Measurements from ENCODE around the gene CFTR. TPM values are rescaled to one million over a fixed set of nuclear protein-coding genes. Genes with fewer than 3 reads are reported as not detected.

Gene CFTR
- total RNA-seq, 2 donors from 2014 or later, result 116 to 133 TPM

DNA sequence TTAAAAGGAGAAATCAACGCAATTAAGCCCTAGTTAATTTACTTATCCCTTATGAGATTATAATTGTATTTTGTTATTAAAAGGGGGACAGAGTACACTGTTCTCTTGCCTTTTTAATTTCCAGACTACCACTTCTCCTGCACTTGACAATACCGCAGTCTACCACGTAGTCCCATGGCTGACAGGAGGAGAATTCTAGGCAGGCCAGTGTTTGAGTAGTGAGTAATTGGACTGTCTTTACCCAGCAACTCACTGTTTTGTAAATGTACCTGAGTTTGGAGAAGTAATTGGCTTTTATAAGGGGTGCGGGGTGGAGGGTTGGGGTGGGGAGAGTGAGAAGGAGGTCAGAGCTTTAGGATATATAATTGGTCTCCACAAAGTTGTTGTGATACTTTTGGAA is 85.4 kb downstream of the CFTR start:
- ATAC-seq, result peak; percentile 13
- intact Hi-C loops (cut with DNase I, micrococcal nuclease), result no loop called here
- DNase-seq, result no peak

DNA sequence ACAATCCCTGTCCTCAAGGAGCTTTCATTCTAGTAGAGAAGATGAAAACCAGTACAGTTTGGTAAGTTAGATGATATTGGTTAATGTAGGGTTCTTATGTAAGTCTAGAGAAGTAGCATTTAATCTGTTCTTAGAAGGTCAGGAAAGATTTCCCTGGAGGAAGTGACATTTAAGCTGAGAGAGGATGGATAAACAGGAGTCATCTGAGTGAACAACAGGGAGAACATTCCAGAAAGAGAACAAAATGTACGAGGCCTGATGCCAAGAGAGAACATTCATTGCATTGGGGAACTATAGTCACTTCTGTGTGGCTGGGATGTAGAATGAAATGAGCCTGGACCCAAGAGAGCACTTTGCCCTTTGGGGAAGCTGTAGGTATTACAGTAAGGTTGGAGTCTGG is 88.0 kb downstream of the CFTR start:
- DNase-seq (no peak), ATAC-seq (no peak)
- intact Hi-C loops (cut with DNase I, micrococcal nuclease), result no loop called here

DNA sequence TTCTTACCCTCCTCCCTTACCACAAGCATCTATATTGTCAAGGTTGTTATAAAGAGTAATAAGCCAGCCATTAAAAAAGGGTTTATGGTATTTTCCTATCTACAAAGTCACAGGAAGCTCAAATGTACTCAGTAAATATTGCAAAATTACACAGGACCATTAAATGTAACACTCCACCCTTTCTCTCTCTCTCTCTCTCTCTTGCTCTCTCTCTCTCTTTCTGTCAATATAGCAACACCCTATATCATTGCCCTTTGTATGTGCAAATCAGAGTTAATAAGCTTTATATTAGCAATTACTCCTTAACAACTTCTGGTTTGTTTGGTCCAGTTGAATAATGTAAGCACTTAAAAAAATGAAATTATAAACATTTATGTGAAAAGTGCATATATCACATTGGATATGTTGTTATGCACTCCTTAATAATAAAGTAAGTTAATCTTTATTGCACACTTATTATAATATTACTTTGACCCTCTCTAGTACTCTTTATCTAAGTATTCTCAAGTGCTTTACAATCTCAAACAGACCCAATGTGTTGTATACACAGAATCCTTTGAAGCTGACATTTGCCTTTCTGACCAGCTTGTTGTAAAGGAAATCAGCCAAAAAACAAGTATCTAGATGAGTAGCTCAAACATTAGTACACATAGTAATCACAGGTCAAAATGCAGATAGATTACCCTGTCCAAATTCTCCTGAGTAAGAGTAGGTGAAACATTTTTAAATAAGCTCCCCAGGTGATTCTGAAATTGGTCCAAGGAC is 93.2 kb downstream of the CFTR start:
- no peak for DNase-seq

DNA sequence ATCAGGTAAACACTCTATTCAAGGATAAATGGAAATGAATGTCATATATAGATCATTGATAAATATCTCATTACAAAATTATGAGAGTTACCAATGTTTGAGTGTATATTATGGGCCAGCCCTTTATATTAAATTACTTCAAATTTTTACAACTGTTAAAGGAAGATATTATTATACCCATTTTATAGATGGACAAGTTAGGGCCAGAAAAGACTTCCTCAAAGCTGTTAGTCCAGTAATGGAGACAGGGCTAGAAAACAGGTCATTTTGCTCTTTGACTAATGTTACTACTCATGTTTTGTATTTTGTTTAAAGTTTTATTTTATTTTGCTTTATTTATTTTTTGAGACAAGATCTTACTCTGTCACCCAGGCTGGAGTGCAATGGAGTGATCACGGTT is 101.6 kb downstream of the CFTR start:
- ATAC-seq (no peak), DNase-seq (no peak)
- intact Hi-C loops (cut with DNase I, micrococcal nuclease), result no loop called here

More for the DNA sequence above, 93.2 kb downstream of the CFTR start:
- intact Hi-C loops (cut with DNase I, micrococcal nuclease), result no loop called here
- peak; percentile 86 for ATAC-seq

DNA sequence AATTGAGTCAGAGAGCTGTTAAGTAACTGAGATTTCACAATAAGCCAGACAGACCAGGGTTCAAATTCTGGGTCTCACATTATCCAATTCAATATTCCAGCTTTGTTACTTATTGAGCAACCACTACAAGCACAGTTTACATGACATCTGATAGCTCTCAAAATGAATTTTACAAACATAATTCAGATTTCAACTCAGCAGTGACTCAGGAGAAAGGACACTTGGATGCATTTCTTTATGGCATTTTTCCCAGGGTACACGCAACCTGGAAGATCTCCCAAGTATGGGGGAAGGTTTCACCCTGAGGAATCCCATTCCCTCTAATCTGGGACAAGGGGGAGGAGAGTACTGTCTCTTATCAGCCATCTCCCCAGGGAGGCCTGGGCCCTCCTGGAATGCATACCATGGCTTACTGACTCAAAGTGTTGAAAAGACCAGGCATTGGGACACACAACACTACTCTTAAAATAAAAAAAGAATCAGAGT is 102.4 kb downstream of the CFTR start:
- intact Hi-C loops (cut with DNase I, micrococcal nuclease), result no loop called here
- DNase-seq (no peak), ATAC-seq (peak; percentile 34)

DNA sequence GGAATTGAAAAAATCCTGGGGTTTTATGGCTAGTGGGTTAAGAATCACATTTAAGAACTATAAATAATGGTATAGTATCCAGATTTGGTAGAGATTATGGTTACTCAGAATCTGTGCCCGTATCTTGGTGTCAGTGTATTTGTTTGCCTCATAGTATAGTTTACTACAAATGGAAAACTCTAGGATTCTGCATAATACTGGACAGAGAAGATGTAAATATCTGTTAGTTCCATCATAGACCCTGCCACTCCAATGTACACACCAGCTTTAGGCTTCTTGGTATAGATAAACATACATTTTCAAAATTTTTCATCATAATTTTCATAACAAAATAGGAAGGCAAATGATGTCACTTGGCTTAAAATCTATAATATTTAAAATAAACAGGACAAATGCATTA is 108.1 kb downstream of the CFTR start:
- intact Hi-C loops (cut with DNase I, micrococcal nuclease), result no loop called here
- ATAC-seq, result peak; percentile 5
- no peak for DNase-seq

DNA sequence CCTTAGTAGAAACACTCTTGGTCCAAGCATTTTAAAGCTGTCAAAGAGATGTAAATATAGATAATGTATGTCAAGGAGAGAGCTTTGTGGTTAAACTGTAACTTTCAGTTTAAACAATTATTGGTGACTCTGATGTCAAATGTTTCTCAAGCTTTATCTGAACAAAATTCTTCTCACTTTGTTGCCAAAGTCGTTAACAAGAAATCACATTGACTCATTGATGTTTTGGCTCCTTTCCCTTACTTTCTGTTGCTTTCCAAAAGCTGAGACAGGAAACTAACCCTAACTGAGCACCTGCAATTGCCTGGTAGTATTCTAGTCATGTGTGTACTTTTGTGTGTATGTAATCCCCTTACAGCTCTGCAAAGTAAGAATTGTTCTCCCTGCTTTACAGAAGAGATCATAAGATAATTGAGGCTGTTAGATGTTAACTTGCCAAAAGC is 108.5 kb downstream of the CFTR start:
- peak; percentile 87 for ATAC-seq
- intact Hi-C loops (cut with DNase I, micrococcal nuclease), result no loop called here
- no peak for DNase-seq

DNA sequence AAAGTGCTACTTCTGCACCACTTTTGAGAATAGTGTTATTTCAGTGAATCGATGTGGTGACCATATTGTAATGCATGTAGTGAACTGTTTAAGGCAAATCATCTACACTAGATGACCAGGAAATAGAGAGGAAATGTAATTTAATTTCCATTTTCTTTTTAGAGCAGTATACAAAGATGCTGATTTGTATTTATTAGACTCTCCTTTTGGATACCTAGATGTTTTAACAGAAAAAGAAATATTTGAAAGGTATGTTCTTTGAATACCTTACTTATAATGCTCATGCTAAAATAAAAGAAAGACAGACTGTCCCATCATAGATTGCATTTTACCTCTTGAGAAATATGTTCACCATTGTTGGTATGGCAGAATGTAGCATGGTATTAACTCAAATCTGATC is 110.4 kb downstream of the CFTR start:
- DNase-seq (no peak), ATAC-seq (no peak)
- intact Hi-C loops (cut with DNase I, micrococcal nuclease), result no loop called here

DNA sequence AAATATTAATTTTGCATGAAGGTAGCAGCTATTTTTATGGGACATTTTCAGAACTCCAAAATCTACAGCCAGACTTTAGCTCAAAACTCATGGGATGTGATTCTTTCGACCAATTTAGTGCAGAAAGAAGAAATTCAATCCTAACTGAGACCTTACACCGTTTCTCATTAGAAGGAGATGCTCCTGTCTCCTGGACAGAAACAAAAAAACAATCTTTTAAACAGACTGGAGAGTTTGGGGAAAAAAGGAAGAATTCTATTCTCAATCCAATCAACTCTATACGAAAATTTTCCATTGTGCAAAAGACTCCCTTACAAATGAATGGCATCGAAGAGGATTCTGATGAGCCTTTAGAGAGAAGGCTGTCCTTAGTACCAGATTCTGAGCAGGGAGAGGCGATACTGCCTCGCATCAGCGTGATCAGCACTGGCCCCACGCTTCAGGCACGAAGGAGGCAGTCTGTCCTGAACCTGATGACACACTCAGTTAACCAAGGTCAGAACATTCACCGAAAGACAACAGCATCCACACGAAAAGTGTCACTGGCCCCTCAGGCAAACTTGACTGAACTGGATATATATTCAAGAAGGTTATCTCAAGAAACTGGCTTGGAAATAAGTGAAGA is 112.3 kb downstream of the CFTR start:
- no peak for ATAC-seq

DNA sequence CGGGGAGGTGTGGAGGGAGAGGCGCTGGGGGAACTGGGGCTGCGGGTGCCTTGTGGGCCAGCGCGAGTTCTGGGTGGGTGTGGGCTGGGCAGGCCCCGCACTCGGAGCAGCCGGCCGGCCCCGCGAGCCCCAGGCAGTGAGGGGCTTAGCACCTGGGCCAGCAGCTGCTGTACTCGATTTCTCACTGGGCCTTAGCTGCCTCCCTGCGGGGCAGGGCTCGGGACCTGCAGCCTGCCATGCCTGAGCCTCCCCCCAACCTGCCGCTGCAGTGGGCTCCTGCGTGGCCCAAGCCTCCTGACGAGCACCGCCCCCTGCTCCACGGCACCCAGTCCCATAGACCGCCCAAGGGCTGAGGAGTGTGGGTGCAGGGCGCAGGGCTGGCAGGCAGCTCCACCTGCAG is 116.3 kb downstream of the CFTR start:
- DNase-seq, result no peak
- intact Hi-C loops (cut with DNase I, micrococcal nuclease), result no loop called here
- ATAC-seq, result no peak

More for the DNA sequence above, 112.3 kb downstream of the CFTR start:
- intact Hi-C loops (cut with DNase I, micrococcal nuclease), result no loop called here
- no peak for DNase-seq

DNA sequence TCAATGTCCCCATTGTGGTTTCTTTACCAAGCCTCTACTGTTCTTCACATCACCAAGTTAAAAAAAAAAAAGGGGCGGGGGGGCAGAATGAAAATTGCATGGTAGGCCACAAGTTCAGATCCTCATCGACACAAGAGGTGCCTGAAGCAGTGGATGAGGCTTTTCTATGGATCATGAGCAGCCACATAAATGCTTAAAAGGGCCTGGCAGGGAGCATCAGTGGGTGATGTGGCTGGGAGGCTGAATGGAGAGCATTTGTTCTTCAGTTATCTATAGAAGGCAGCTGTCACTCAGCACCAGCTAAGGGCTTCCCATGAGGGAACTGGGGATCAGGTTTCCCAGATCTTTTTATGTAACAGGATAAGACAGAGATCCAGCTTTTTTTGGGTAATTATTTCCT is 117.9 kb downstream of the CFTR start:
- DNase-seq (no peak), ATAC-seq (peak; percentile 25)
- intact Hi-C loops (cut with DNase I, micrococcal nuclease), result no loop called here

DNA sequence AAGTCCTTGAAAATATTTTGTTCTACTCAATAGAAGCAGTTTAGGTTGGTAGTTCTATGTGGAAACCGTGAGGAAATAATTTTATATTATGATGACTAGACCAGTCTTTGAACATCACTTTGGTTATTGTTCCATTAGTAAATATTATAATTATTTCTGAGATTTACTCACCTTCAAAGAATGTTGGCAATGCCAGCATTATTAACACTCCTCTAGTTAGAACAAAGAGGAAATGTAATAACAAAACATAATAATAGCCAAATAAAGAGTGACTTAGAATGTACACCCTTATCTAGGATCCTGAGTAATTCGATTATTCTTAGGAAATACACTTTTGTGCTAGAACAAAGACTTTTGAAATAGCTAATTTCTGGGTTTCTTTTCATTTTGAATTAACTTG is 121.1 kb downstream of the CFTR start:
- DNase-seq, result no peak
- intact Hi-C loops (cut with DNase I, micrococcal nuclease), result no loop called here
- no peak for ATAC-seq

DNA sequence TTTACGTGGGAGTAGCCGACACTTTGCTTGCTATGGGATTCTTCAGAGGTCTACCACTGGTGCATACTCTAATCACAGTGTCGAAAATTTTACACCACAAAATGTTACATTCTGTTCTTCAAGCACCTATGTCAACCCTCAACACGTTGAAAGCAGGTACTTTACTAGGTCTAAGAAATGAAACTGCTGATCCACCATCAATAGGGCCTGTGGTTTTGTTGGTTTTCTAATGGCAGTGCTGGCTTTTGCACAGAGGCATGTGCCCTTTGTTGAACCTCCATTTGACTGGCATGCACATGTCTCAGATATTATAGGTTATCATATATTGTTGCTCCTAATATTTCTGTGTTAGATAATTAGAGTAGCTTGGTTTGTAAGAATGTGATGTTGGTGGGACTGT is 123.8 kb downstream of the CFTR start:
- intact Hi-C loops (cut with DNase I, micrococcal nuclease), result no loop called here
- ATAC-seq, result no peak
- DNase-seq, result no peak

DNA sequence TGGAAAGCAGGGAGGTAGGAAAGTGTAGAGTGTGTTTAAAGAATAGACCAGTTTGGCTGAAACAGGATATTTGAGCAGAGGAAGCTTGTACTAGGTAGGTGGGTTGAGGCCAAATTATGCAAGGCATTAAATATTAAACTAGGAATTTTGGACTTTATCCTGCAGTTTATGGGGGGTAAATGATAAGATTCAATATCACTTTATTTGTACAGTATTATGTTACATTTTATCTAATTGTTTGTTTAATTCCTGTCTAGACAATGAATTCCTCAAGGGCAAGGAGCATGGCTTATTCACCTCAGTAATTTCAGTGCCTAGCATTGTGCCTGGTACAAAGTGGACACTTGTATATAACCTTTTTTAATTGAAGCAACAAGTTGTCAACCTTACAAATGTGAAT is 125.9 kb downstream of the CFTR start:
- intact Hi-C loops (cut with DNase I, micrococcal nuclease), result no loop called here
- ATAC-seq, result peak; percentile 69
- no peak for DNase-seq

DNA sequence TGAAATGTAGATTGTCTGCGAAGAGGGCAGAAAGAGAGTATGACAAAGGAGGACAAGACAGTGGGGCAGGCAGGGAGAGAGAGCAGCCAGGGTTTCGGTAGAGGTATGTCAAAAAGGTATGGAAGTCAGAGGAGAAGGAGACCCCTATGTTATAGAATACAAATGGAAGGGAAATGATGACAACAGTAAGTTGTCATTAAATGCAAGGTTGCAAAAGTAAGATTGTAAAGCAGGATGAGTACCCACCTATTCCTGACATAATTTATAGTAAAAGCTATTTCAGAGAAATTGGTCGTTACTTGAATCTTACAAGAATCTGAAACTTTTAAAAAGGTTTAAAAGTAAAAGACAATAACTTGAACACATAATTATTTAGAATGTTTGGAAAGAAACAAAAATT is 126.3 kb downstream of the CFTR start:
- ATAC-seq (no peak), DNase-seq (no peak)
- intact Hi-C loops (cut with DNase I, micrococcal nuclease), result no loop called here

DNA sequence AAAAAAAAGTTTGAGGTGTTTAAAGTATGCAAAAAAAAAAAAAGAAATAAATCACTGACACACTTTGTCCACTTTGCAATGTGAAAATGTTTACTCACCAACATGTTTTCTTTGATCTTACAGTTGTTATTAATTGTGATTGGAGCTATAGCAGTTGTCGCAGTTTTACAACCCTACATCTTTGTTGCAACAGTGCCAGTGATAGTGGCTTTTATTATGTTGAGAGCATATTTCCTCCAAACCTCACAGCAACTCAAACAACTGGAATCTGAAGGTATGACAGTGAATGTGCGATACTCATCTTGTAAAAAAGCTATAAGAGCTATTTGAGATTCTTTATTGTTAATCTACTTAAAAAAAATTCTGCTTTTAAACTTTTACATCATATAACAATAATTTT is 130.6 kb downstream of the CFTR start:
- ATAC-seq (peak; percentile 72), DNase-seq (no peak)
- intact Hi-C loops (cut with DNase I, micrococcal nuclease), result no loop called here

DNA sequence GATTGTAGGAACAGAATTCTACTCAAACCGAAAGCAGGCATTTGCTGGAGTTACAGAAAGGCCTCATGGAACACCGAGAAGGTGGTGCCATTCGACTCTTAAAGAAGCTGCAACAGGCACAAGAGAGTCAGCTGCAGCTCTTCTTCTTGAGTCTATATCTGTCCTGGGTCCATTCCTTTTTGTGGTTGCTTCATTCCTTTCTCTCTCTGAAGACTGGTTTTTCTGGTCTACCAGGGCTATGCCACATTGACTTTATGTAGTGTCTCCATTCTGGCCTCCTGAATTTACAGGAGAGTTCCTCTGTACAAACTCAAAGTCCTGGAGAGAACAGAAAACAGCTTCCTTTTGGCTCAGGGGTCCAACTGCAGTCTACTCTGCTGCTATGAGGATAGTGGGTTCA is 132.8 kb downstream of the CFTR start:
- peak; percentile 7 for ATAC-seq
- intact Hi-C loops (cut with DNase I, micrococcal nuclease), result no loop called here
- DNase-seq, result no peak

DNA sequence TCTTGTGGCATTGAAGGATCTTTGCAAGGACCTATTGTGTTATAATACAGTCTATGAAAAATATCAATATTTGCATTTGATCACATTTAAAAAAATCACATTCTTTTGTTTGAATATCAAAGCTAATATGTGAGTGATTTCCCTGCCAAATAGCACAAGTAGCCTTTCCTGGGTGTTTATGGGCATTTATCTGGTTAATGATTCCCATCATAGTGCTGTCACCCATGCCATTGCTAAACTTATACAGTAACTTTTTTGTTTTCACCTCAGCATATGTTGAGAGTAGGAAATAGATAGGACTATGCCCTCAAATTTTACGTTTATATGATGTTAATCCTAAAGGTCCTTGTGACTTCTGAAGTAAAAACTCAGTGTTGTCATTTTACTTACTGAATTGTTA is 136.9 kb downstream of the CFTR start:
- DNase-seq (no peak), ATAC-seq (peak; percentile 86)
- intact Hi-C loops (cut with DNase I, micrococcal nuclease), result no loop called here

DNA sequence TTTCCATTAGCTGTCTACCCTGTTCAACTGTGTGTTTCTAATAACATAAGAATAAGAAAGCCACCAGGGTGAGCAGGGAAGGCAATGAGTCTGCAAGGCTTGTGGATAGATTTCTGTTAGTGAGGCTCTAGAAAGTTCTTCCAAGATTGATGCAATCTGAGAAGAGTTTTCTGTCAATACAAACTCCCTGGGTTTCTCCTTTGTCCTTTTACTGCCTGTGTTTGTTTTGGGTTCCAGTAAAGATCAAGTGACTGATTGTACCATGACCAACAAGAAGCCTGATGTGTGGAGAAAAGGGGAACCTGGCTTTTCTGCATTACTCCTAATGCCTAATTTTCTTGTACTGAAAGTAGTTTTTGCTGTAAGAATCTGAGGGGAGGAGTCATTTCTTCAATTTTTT is 139.9 kb downstream of the CFTR start:
- DNase-seq, result no peak
- ATAC-seq, result no peak
- intact Hi-C loops (cut with DNase I, micrococcal nuclease), result no loop called here

DNA sequence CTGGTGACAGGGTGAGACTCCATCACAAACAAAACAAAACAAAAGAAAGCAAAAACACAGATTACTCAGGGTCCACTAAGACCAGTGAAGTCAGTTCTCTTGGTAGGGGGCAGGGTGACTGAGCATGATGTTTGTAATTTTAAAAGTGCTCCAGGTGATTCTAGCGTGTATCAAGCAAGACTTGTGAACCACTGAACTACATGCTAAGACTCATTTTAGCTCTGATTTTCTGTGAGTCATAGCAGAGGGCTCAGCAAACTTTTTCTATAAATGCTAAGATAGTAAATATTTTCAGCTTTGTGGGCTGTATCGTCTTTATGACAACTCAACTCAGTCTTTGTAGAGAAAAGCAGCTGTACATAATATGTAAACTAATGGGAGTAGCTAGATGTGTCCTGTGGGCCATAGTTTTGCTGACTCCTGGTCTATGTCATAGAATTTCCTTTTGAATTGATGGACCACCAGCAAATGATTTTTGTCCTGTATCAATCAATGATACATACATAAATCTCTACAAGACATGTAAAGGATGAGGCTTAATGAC is 141.3 kb downstream of the CFTR start:
- intact Hi-C loops (cut with DNase I, micrococcal nuclease), result no loop called here
- DNase-seq (no peak), ATAC-seq (no peak)

Data from left colon (tissue), 2 donors.